Measurements from ENCODE around the gene DLGAP1.

GRCh38 chr18:3451183-3451988, 1003.7 kb downstream of the DLGAP1 start:
- TF ChIP-seq POLR2A (IDR thresholded peaks at IDR 0.05) (peak; percentile 91 to 97), CTCF (IDR thresholded peaks at IDR 0.05 in 4 of 5, conservative IDR thresholded peaks at IDR 0.05 in 1 of 5) (no peak)
